Glutamatergic neuron (in vitro differentiated cells): Measurements from ENCODE around the gene RPLP2. TPM values are rescaled to one million over a fixed set of nuclear protein-coding genes. Genes with fewer than 3 reads are reported as not detected.

ENCODE experiments used
- DNase-seq: peaks from one replicate; pipeline ENCODE4 v3.0.0; 2022
- H3K27ac Mint-ChIP-seq: one replicate; pipeline ENCODE4 v1.8.0; 2020; ENCODE audit warnings: mild to moderate bottlenecking, mixed read lengths, inconsistent platforms; ENCODE audit not compliant: unreplicated experiment
- H3K27me3 Mint-ChIP-seq: one replicate; pipeline ENCODE4 v1.8.0; 2020; ENCODE audit warnings: mild to moderate bottlenecking, moderate library complexity, mixed read lengths, inconsistent platforms; ENCODE audit not compliant: unreplicated experiment
- H3K36me3 Mint-ChIP-seq: one replicate; pipeline ENCODE4 v1.8.0; 2020; ENCODE audit warnings: mild to moderate bottlenecking, mixed read lengths, inconsistent platforms; ENCODE audit not compliant: unreplicated experiment
- H3K4me1 Mint-ChIP-seq: one replicate; pipeline ENCODE4 v1.8.0; 2020; ENCODE audit warnings: mild to moderate bottlenecking, low read depth, mixed read lengths, inconsistent platforms; ENCODE audit not compliant: unreplicated experiment
- H3K4me3 Mint-ChIP-seq: one replicate; pipeline ENCODE4 v1.8.0; 2020; ENCODE audit warnings: mild to moderate bottlenecking, mixed read lengths, inconsistent platforms; ENCODE audit not compliant: unreplicated experiment
- H3K9me3 Mint-ChIP-seq: one replicate; pipeline ENCODE4 v1.8.0; 2020; ENCODE audit warnings: mild to moderate bottlenecking, moderate library complexity, mixed read lengths, inconsistent platforms; ENCODE audit not compliant: unreplicated experiment
- total RNA-seq: library from RNA; stranded (reverse); fragmentation: NEBNext Ultra II Directional; extraction: Animal tissue kit (Norgen Biotek cat#: 25700); gene quantifications from one replicate; pipeline ENCODE4 v1.2.1, GENCODE V29; 2021; ENCODE audit not compliant: unreplicated experiment
- TF ChIP-seq, protein P1 (sequence below): fragments of 200-600 bp; sonication (generic); IDR thresholded peaks from one replicate; pipeline ENCODE4 v1.5.0; 2021; ENCODE audit not compliant: partially characterized antibody, unreplicated experiment

RPLP2 gene
- total RNA-seq, 1 donor from 2014 or later = 997 TPM

- Mint-ChIP-seq H3K27me3 (peaks cover 14% of the 10 kb centered on the region), H3K4me1 (no peaks in the 10 kb centered on the region), H3K4me3 (no peak overlapping the region), H3K27ac (no peak overlapping the region), H3K9me3 (peaks cover 3% of the 10 kb centered on the region), H3K36me3 (no peaks in the 10 kb centered on the region)
- no peak for DNase-seq
- TF ChIP-seq, protein P1, sequence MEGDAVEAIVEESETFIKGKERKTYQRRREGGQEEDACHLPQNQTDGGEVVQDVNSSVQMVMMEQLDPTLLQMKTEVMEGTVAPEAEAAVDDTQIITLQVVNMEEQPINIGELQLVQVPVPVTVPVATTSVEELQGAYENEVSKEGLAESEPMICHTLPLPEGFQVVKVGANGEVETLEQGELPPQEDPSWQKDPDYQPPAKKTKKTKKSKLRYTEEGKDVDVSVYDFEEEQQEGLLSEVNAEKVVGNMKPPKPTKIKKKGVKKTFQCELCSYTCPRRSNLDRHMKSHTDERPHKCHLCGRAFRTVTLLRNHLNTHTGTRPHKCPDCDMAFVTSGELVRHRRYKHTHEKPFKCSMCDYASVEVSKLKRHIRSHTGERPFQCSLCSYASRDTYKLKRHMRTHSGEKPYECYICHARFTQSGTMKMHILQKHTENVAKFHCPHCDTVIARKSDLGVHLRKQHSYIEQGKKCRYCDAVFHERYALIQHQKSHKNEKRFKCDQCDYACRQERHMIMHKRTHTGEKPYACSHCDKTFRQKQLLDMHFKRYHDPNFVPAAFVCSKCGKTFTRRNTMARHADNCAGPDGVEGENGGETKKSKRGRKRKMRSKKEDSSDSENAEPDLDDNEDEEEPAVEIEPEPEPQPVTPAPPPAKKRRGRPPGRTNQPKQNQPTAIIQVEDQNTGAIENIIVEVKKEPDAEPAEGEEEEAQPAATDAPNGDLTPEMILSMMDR = no peak
These were observed 12.0 kb downstream of the RPLP2 start for GRCh38 chr11:821512-822371.

DNA sequence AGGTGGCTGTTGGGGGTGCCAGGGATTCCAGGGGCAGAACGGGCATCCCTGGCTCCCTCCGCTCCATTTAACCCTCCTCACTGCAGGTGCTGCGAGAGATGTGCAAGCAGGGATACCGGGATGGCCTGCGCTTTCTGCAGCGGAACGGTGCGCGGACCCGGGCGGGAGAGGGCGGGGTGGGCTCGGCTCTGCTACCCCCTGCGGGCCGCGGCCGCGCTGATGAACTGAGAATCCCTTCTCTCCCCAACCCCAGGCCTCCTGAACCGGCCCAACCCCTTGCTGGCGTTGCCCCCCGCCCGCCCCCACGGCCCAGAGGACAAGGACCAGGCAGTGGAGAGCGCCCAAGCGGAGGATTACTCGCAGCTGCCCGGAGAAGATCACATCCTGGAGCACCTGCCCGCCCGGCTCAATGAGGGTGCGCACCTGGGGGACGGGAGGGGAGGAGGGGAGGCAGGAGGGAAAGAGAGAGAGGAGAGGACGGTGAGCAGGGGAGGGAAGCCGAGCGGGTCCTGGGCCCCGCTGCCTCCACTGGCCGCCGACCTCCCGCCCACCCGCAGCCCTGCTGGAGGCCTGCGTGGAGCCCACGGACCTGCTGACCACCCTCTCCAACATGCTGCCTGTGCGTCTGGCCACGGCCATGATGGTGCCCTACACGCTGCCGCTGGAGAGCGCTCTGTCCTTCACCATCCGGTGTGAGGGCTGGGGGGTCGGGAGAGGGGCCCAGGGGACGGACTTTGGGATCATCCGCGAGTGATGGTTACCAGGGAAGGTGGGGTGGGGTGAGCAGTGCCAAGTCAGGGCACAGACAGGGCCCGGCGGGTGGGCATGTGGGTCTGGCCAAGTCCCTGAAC, 13.9 kb downstream of the RPLP2 start:
- Mint-ChIP-seq H3K36me3 (no peaks in the 10 kb centered on the region), H3K27ac (no peak overlapping the region), H3K27me3 (peaks cover 13% of the 10 kb centered on the region), H3K9me3 (peaks cover 3% of the 10 kb centered on the region), H3K4me1 (peaks cover 8% of the 10 kb centered on the region), H3K4me3 (no peak overlapping the region)
- TF ChIP-seq, protein P1 = no peak
- DNase-seq = peak; percentile 15

DNA sequence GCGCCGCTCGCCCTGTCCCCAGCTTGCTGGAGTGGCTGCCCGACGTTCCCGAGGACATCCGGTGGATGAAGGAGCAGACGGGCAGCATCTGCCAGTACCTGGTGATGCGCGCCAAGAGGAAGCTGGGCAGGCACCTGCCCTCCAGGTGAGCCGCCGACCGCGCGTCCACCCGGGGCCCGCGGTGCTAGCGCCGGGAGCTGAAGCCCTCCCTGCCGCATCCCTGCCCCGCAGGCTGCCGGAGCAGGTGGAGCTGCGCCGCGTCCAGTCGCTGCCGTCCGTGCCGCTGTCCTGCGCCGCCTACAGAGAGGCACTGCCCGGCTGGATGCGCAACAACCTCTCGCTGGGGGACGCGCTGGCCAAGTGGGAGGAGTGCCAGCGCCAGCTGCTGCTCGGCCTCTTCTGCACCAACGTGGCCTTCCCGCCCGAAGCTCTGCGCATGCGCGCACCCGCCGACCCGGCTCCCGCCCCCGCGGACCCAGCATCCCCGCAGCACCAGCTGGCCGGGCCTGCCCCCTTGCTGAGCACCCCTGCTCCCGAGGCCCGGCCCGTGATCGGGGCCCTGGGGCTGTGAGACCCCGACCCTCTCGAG, 14.6 kb downstream of the RPLP2 start:
- TF ChIP-seq, protein P1 = no peak
- Mint-ChIP-seq H3K9me3 (peaks cover 5% of the 10 kb centered on the region), H3K27ac (no peak overlapping the region), H3K4me1 (peaks cover 8% of the 10 kb centered on the region), H3K4me3 (no peak overlapping the region), H3K36me3 (no peaks in the 10 kb centered on the region), H3K27me3 (peaks cover 13% of the 10 kb centered on the region)
- peak; percentile 14 for DNase-seq

GRCh38 chr11:824942-825341, 15.2 kb downstream of the RPLP2 start:
- Mint-ChIP-seq H3K36me3 (no peaks in the 10 kb centered on the region), H3K27me3 (peaks cover 13% of the 10 kb centered on the region), H3K4me1 (peaks cover 8% of the 10 kb centered on the region), H3K27ac (peak overlapping the region; percentile 17), H3K4me3 (no peak overlapping the region), H3K9me3 (peaks cover 5% of the 10 kb centered on the region)
- peak; percentile 15 for DNase-seq
- TF ChIP-seq, protein P1 = no peak
